Astrocyte of the hippocampus (primary cell): ENCODE data around the gene GOLGA7B.
"Not testable (repeated sequence)": the region's sequence is repeated elsewhere in the genome, so short reads cannot be mapped to it uniquely, and the experiment has no call there.

Source experiments
- DNase-seq: peaks from one replicate; pipeline ENCODE4 v3.0.0; 2011; ENCODE audit warnings: low read depth, low spot score

The GOLGA7B gene

DNA sequence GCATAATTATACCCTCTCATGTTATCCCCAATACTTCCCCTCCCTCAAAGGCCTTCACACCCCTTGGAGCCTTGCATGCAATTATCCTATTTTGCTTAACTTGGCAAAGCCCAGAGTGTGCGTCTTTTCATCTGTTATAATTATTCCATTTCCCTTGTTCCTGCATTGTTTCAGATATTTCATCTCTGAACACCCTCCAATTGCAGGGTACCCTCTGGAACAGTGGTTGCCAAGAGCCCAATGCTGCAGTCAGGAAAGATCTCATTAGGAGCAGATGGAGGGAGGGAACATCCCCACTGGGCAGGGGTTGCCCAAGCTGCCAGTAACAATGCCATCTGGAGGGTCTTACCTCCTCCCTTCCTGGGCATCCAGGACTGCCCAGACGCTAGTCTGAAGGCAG lies 18.4 kb upstream of the GOLGA7B start:
- no peak for DNase-seq

DNA sequence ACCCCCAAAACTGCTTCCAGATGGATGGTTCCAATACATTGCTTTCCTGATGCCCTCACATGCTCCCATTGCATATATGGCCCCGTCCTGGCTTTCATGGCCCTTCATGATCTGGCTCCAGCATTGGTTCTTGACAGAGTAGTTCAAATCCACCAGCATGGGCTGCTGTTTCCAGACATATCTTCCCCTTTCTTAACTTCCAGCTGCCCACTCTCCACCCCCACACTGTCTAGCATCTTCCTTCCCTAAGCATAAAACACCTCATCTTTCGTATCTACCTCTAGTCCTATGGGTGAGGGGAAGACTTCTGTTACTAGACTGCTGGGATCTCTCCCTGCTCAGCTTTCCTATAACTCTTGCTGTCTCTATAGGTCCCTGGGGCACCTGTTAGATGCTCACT lies 13.2 kb upstream of the GOLGA7B start:
- DNase-seq, result no peak

GRCh38 chr10:97838091-97838490 lies 11.6 kb upstream of the GOLGA7B start:
- DNase-seq, result no peak

DNA sequence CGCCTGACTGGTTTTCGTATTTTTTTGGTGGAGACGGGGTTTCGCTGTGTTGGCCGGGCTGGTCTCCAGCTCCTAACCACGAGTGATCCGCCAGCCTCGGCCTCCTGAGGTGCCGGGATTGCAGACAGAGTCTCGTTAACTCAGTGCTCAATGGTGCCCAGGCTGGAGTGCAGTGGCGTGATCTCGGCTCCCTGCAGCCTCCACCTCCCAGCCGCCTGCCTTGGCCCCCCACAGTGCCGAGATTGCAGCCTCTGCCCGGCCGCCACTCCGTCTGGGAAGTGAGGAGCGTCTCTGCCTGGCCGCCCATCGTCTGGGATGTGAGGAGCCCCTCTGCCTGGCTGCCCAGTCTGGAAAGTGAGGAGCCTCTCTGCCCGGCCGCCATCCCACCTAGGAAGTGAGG lies 8.5 kb upstream of the GOLGA7B start:
- DNase-seq, result not testable (repeated sequence)

GRCh38 chr10:97842114-97842513 lies 7.5 kb upstream of the GOLGA7B start:
- DNase-seq, result not testable (repeated sequence)

- DNase-seq, result peak; percentile 19
Measured at GRCh38 chr10:97842656-97843280, 6.9 kb upstream of the GOLGA7B start.

- DNase-seq, result no peak
Measured at GRCh38 chr10:97843281-97843671, 6.4 kb upstream of the GOLGA7B start.

DNA sequence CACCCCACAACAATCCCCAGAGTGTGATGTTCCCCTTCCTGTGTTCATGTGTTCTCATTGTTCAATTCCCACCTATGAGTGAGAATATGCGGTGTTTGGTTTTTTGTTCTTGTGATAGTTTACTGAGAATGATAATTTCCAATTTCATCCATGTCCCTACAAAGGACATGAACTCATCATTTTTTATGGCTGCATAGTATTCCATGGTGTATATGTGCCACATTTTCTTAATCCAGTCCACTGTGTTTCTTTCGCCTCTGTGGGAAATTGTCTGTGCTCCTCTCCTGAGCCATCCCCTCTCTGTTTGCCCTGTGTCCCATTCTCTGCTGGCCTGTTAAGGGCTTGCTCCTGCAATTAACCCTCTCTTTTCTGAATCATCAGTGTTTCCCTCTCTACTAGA lies 5.7 kb upstream of the GOLGA7B start:
- DNase-seq, result not testable (repeated sequence)

GRCh38 chr10:97844678-97845077 lies 5.0 kb upstream of the GOLGA7B start:
- no peak for DNase-seq

- no peak for DNase-seq
Measured at GRCh38 chr10:97849103-97849686, 448 bp upstream of the GOLGA7B start.

GRCh38 chr10:97850446-97850845 lies 803 bp downstream of the GOLGA7B start:
- no peak for DNase-seq

DNA sequence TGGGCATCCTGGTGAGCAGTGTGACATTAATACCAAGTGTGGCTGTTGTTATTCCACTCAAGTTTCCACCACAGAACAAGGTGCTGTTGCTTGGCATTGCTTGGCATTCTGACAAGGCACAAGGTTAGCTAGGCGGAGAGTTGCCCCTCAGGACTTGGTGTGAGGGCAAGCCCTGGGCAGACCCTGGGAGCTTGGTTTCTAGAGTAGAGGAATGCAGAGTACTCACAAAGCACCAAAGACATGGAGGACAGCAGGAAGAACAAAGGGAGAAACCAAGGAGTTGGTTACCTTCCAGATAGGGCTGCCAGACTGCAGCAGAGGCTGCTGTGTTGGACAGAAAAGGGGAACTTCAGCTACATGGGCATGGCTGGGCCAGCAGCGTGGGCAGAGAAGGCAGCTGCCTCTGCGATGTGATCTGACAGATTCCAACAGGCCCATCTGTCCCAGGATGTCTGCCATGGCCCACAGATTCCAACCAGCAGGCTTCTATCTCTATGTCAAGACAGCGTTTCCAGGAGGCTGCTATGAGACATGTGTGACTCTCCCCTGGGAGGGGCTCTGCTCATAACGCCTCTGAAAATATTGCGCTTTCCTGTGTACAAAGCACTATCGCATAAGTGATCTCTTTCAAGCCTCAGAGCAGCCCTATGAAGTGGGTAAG lies 1.8 kb downstream of the GOLGA7B start:
- no peak for DNase-seq

DNA sequence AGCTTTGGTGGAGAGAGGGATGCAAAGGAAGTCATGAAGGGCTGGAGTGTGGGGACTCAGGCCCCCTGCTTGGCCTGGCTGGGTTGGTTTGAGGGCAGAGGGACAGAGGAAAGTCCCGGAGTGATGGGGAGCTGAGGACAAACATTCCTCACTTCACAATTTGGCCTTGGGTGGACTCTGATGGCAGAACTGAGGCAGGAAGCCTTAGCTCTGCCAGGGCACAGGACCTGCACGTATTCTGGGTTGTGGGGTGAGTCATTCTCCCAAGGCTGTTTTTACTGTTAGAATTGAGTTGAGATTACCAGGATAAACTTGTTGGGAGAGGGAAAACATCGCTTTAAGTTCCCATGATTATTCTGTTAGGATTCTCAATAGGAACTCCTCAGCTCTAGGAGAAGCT lies 2.6 kb downstream of the GOLGA7B start:
- no peak for DNase-seq

- DNase-seq, result no peak
Measured at GRCh38 chr10:97852840-97853405, 3.3 kb downstream of the GOLGA7B start.

GRCh38 chr10:97854743-97855142 lies 5.1 kb downstream of the GOLGA7B start:
- DNase-seq, result no peak

DNA sequence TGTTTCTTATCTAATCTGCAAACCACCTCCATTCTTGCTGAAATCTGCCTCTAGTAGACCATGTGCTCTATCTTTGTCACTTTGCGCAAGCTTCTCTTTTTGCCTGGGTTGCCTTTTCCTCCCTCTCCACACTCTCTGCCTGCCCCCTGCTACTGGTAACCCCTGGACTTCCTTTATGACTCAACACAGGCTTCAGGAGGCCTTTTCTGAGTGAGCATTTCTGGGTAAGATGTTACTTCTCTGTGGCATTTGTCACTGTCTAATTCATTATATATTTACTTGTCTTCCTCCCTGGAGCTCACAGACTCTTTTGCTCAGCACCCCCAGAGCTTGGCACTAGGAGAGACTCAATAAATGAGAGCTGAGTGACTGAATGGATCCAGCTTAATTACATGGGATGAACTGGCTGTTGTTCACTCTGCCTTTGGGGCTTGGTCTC lies 8.4 kb downstream of the GOLGA7B start:
- DNase-seq, result no peak

- DNase-seq, result peak; percentile 73
Measured at GRCh38 chr10:97861097-97861750, 11.6 kb downstream of the GOLGA7B start.

- no peak for DNase-seq
Measured at GRCh38 chr10:97861924-97862323, 12.3 kb downstream of the GOLGA7B start.

DNA sequence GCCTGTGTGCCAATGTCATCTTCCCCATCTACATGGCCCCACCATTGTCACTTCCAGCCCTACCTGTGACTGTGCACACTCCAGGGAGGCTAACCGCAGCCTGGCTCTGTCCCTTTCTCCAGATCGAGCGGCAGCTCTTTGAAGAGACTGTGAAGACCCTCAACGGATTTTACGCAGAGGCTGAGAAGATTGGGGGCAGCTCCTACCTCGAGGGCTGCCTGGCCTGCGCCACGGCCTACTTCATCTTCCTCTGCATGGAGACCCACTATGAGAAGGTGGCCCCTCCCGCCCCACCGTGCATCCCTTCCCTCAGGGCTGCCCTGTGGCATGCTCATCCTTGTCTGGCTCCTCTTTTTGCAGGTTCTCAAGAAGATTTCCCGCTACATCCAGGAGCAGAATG lies 14.2 kb downstream of the GOLGA7B start:
- DNase-seq, result no peak

DNA sequence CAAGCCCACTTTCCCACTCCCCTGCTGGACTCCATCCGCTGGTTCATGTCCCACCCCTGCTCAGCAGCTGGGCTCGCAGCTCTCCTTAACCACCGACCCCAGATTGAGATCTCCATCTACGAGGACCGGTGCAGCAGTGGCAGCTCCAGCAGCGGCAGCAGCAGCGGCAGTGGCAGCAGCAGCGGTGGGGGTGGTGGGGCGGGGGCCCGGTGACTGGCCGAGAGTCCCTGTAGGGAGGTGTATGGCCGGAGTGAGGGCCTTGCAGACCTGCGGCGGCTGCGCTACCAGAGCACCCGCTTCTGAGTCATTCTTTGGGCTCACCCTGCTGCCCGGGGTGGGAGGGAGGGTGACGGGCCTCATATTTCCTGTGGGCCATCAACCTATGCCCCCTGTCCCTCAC lies 15.8 kb downstream of the GOLGA7B start:
- no peak for DNase-seq

- no peak for DNase-seq
Measured at GRCh38 chr10:97866524-97867219, 17.0 kb downstream of the GOLGA7B start.
